GM21360 (cell line): ENCODE results near the gene PET117.
A peak's percentile ranks its signal among the peaks of the same experiment; 100 is the strongest.
"Not testable (repeated sequence)": the region's sequence is repeated elsewhere in the genome, so short reads cannot be mapped to it uniquely, and the experiment has no call there.

Experiments used
- ATAC-seq: cut with Tn5 transposase; IDR thresholded peaks from one replicate; pipeline ENCODE4 v1.9.1; 2021; ENCODE audit warnings: mild to moderate bottlenecking, moderate library complexity; ENCODE audit not compliant: unreplicated experiment

Gene PET117, protein sequence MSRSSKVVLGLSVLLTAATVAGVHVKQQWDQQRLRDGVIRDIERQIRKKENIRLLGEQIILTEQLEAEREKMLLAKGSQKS

DNA sequence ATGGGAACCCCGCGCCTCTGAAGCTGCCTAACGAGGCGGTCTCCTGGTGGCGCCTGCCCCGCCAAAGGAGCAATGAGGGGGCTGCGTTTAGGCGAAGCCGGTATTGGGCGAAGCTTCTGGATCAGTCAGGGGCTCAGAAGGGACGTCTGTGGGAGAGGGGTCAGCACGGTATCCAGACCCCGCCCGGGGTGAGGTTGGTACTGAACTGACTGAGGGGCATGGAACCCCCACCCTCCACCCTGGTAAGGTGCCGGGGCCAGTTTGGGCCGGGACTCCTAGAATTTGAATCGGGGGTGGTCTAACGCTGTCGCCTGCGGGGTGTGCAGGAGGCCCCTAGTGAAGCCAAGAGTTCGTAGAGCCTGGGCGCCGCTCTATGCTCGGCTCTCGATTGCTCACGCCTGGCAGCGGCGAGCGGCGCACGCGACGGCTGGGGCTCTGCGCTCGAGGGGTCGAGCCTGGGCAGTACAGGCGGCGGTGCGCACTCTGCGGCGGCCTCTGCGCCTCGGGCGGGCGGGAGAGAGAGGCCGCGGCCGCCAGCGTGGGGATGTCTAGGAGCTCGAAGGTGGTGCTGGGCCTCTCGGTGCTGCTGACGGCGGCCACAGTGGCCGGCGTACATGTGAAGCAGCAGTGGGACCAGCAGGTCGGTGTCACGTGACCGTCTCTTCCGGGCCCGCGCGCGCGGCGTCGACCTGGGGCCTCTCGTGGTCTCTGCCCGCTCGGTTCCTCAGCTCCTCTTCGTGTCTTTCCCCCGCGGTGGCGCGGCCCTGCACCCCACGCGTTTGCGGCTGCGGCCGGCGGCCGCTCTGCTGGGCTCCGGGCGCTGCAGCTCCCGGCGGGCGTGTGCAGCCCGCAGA lies at the start of gene PET117, which contains the start of gene KAT14:
PET117 (plus strand) TSS at position 452 of the 854 bp plus-strand sequence; CDS start at position 545, 93 bp downstream.
KAT14 (plus strand) TSS at position 452 of the 854 bp plus-strand sequence. CDS start 4,798 bp downstream, outside the sequence.
- peak; percentile 85 for ATAC-seq

DNA sequence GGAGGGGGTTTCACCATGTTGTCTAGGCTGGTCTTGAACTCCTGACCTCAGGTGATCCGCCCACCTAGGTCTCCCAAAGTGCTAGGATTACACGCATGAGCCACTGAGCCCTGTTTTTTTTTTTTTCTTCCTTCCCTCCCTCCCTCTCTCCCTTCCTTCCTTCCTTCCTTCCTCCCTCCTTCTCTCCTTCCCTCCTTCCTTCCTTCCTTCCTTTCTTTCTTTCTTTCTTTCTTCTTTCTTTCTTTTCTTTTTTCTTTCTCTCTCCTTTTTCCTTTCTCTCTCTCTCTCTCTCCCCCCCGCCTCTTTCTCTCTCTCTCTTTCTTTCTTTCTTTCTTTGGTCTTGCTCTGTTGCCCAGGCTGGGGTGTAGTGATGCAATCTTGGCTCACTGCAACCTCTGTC lies 49.4 kb upstream of the PET117 start:
- ATAC-seq: not testable (repeated sequence)

DNA sequence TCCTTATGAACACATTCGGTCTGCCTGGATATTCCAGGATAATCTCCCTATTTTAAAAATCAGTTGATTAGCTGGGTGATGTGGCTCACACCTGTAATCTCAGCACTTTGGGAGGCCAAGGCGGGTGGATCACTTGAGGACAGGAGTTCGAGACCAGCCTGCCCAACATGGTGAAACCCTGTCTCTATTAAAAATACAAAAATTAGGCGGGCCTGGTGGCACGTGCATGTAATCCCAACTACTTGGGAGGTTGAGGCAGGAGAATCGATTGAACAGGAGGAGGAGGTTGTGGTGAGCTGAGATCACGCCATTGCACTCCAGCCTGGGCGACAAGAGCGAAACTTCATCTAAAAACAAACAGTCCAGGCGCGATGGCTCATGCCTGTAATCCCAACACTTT lies 48.8 kb upstream of the PET117 start:
- not testable (repeated sequence) for ATAC-seq

DNA sequence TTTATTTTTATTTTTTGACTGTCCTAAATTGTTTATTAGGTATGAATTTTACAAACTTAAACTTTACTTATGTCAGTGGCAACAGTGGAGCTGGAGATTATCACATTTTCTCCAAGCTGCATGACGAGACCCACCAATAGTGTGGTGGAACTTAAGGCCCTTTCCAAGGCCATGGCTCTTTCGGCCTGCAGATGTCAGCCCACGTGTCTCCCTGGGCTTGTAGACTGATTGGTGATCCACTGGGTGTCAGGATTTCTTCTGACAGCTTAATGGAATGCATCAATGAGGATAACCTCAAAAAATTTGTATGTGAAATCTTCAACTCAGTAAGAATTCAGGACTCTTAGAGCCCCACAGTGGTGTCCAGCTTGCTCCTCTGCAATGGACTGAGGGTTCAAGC lies 47.6 kb upstream of the PET117 start:
- no peak for ATAC-seq

DNA sequence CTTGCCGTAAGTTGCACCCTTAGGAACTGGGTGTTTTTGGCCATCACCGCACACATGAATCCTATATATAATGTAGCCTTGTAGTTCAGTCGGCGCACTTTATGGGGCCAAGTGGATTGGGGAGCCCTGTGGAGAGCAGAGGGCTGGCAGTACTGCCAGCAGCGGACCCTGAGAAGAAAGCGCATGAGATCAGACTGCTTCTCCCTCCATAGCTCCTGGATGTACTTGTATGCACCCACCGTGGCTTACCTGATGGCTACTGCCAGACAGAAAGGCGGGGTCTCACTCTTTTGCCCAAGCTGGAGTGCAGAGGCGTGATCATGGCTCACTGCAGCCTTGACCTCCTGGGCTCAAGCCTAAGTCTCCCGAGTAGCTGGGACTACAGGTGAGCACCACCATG lies 47.2 kb upstream of the PET117 start:
- ATAC-seq: no peak

DNA sequence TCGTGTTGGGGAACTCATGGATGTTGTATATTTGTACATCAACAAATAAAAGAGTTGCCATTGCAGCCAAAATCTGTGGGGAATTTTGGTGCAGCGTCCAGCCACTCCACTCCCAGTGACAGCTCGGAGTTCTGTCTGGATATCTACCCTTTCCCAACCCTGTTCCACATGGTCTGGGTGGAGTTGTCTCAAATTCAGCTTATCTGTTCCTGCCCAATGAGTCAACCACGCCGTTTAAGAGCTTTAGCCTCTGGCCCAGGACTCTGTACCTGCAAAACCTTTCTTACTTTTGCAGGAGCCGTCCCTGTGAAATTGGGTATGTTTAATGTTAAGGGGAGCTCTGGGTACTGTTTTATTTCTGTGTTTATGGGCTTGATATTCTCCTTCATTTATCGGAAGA lies 46.0 kb upstream of the PET117 start:
- no peak for ATAC-seq

DNA sequence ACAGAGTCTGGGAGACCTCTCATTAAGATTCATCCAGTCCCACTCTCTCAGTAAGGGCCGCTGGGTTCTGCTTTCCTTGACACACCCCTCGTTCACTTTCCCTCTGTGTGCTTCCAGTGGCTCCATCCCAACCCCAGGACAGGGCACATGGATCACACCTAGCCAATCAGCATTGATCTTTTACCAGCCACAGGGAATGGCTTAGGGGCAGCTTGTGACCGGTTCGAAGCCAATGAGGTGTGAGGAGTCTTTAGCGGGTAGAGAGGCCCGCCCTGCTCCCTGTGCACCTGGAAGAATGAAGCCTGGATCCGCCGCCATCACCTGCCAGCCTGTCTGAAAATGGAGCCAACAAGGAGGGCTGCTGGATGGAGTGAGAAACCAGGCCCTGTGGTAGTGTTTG lies 44.8 kb upstream of the PET117 start:
- no peak for ATAC-seq

DNA sequence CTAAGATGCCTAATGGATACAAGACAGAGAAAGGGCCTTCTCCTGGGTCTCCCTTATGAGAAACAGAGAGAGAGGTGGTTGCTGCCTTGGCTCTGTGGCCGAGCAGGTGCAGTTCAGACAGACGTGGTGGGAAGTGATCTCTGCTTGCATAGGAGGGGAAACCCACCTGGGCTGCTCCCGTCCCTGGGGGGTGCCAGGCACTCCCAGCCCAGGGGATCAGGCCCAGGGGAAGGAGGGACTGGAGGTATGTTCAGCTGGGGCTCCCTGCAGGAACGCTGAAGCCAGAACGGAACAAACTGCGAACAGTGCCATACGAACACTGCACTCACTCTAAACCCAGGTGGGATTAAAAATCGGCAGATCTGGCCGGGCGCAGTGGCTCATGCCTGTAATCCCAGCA lies 44.3 kb upstream of the PET117 start:
- no peak for ATAC-seq

DNA sequence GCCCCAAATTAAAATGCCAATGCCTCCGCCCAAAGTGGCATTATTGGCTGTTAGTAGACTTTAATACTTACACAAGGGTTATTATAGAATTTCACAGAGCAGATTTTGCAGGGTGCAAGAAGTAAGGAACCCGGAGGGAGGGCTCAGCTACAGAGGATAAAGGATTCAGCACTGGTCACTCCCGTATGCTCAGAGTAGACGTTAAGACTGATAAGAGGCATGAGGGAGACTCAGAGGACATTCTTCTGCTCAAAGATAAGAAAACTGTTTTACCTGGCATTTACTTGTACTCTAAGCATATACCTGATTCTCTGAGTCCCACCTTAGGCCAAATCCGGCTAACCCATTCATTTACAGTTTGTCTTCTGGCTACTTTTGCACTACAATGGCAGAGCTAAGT lies 43.5 kb upstream of the PET117 start:
- ATAC-seq: no peak

DNA sequence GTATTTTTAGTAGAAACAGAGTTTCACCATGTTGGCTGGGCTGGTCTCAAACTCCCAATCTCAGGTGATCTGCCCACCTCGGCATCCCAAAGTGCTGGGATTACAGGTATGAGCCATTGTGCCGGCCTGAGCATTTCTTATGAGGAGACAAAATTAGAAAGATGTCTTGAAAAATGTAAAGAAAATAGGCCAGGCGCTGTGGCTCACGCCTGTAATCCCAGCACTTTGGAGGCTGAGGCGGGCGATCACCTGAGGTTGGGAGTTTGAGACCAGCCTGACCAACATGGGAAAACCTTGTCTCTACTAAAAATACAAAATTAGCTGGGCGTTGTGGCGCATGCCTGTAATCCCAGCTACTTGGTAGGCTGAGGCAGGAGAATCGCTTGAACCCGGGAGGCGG lies 37.1 kb upstream of the PET117 start:
- not testable (repeated sequence) for ATAC-seq

DNA sequence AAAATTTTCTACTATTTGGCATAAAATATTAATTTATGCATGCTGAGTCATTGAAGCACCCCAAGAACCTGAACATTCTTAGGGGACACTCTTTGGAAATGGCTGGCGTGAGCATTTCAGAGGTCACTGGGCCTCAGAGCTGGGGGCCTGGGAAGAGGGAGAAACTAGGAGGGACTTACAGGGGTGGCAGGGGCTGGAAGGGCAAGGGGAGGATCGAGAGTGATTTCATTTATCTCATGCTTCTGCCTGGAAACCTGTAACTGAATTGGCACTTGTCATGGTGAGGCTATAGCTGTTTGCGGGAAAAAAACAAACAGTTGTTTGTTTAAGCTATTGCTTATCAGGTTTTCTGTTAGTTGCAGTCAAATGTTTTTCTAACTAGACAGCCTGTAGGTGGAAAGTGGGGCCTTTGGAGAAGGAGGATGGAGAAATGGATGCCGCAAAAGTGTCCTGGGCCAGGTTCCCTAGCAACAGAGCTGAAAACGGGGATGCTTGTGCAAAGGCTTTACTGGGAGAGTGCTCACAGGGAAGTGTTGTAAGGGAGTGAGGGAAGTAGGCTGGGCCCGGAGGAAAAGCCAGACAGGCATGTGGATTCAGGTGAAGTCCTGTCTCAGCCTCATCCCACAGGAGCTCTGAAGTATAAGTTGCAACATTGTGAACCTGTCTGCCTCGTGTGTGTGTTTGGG lies 36.4 kb upstream of the PET117 start:
- no peak for ATAC-seq

DNA sequence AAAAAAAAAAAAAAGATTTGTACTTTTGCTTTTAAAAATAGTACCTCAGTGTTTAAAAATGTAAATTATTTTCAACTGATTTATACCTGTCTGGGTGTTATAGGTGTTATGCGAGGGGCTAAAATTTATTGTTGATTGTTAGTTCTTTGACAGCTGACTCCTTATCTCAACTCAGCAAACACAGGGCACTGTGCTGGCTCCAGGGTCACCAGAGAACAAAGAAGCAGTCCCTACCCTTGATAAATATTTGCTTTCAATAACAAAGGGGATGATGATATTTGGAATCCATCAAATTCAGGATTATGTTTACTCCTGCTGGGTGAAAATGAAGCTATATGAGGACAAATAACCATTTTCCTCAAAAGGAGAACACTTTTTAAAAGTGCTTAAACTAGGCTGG lies 34.2 kb upstream of the PET117 start:
- ATAC-seq: no peak

DNA sequence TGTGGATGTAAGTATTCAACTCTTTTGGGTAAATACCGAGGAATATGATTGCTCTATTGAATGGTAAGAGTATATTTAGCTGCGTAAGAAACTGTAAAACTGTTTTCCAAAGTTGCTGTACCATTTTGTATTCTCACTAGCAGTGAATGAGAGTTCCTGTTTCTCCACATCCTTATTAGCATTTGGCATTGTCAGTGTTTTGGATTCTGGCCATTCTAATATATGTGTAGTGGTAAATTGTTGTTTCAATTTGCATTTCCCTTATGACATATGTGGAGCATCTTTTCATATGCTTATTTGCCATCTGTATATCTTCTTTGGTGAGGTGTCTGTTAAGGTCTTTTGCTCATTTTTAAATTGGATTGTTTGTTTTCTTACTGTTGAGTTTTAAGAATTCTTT lies 29.3 kb upstream of the PET117 start:
- ATAC-seq: no peak

DNA sequence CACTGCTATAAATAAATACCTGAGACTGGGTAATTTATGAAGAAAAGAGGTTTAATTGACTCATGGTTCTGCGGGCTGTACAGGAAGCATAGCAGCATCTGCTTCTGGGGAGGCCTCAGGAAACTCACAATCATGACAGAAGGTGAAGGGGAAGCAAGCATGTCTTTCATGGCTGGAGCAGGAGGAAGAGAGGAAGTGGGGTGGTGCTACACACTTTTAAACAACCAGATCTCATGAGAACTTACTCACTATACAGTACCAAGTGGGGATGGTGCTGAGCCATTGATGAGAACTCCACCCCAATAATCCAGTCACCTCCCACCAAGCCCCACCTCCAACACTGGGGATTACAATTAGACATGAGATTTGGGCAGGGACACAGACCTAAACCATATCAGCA lies 9.1 kb upstream of the PET117 start:
- not testable (repeated sequence) for ATAC-seq

DNA sequence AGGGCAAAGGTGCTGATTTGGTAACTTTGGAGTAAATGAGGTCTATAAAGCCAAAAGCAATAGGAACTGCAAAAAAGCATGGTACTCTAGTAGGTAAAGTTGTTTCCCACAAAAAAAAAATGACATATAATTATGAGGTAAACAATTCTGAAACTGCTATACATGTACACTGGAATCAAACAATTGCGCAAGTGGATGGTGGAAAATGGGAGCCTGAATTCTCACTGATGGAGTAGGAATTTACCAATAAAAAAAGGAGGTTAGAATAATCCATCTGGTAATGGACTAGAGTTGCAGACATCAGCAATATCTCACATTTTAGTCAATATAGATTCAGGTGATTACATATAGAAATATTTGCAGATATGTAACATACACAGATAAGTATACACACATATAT lies 5.0 kb upstream of the PET117 start:
- no peak for ATAC-seq

DNA sequence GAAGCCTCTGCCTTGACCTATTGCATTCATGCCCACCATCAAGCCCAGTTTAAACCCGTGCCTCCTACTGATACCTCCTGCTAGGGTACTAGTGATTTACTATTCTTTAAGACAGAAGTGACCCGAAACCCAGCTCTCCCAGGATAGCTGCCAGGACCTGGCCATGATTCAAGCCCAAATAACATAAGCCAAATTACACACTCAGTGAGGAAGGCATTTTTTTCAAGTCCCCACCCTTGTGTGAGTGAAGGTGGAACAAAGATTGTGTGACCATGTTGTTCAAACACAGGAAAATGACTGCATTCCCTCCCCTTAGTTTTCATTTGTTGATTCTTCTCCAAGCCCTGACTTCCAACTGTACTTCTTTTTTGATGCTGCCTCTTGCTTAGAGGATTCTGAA lies 3.7 kb upstream of the PET117 start:
- ATAC-seq: no peak

DNA sequence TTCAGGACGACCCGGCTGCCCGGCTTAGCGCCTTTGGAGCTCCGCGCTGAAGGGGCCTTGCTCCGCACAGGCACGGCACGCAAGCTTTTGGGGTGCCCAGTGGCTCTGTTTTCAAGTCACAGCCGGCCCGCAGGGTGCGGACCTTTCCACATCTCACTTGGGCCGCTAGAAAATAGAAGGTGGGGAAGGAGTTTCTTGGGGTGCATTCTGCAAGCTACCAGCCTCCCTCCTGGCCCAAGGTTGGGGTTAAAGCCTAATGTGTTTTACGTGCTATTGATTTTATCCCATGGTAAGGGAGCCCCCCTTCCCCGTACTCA lies 561 bp downstream of the PET117 start:
- ATAC-seq: peak; percentile 1

DNA sequence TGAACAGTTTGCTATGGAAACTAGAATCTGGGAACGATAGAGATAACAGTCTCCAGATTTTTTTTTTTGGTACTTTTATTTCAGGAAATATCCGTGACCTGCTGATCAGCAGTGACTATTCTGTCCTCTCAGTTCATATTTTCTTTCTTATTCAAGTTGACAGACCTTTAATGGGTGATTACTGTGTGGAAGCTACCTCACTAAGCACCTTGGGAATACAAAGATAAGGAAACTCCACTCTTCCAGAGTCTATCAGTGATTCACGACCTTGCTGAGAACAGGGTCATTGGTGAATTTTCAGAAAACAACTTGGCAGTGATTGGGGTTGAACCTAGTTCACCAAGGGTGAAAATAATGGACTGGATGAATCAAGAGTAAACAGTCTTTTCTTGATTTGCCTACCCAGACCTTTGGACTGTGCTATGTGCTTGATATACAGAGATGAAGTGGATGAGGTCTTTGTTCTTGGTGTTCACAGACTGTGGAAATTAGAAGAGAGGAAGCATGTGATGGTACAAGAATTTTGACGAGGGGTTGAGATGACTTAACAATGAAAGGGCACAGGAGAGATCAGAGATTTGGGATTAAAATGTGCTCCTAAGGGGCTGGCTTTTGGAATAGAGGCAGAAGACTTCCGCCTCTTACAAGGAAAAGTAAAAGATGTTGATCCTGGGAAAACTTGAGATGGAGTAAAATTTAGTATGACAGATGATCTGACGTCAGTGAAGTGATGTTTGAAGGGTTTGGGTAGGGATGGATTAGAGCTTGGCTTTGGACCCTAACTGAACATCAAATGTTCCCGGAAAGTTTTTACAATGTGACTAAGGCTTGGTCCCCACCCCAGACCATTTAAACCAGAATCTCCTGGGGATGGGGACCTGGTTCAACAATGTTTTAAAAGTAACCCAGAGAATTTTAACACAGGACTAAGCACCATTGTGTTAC lies 1.2 kb downstream of the PET117 start:
- no peak for ATAC-seq

DNA sequence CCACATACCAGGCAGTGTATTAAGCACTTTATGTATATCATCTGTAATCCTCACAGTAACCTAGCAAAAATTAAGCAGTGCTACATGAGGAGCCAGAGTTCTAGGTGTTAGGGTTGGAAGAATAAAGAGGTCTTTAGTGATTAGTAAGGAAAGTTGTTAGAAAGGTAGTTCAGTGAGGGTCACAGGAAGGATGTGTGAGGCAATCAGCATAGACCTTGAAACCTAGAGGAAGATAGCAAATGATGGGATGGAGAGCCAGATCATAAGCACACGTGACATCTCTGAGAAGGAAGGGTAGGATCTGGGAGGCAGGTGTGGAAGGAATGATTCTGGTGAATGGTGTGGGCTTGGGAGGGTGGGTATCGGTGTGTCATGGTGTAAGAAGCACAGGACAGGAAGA lies 2.2 kb downstream of the PET117 start:
- ATAC-seq: no peak

DNA sequence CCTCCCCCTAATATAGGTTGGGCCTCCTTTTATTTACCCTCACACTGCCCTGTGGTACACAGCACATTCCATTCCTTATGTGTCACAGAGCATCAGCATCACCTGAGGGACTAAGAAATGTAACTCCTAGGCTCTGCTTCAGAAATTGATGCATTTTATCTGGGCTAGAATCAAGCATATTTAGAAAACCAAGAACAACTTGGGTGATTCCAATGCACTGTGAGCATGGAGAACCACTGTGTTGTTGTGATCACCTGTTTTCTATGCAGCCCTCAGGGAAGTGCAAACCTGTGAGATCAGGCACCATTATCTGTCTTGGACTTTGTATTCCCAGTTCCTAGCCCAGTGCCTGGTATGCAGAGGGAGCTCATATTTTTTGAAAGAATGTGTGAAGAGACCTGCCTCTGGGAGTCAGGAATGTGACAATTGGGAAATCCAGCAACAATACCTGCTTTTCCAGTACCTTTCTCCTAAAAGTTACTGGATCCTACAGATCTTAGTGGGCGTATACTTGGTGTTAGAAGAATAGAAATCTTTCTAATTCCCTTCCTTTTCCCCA lies 7.0 kb downstream of the PET117 start:
- no peak for ATAC-seq

DNA sequence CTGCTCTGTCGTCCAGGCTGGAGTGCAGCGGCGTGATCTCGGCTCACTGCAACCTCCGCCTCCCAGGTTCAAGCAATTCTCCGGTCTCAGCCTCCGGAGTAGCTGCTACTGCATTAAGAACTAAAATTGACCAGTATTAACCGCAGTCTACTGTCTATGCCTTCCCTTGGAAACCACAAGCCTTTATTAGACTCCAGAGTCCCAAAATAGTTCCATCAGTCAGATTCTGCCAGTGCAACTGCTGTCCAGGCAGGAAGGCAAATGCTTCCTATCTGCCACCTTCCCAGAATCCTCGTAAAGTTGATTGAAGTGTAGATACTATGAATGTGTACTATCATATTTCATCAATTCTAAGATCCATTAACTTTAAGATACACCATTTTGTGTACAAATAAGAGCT lies 16.7 kb downstream of the PET117 start:
- no peak for ATAC-seq
